GM12801 (cell line): ENCODE measurements around the gene BUB3.

Source experiments
- TF ChIP-seq, protein P1 (sequence below): IDR thresholded peaks from one replicate; pipeline ENCODE4 v1.5.1; 2011; ENCODE audit warnings: control low read depth; ENCODE audit not compliant: insufficient read length; ENCODE audit errors: extremely low read depth

The BUB3 gene

DNA sequence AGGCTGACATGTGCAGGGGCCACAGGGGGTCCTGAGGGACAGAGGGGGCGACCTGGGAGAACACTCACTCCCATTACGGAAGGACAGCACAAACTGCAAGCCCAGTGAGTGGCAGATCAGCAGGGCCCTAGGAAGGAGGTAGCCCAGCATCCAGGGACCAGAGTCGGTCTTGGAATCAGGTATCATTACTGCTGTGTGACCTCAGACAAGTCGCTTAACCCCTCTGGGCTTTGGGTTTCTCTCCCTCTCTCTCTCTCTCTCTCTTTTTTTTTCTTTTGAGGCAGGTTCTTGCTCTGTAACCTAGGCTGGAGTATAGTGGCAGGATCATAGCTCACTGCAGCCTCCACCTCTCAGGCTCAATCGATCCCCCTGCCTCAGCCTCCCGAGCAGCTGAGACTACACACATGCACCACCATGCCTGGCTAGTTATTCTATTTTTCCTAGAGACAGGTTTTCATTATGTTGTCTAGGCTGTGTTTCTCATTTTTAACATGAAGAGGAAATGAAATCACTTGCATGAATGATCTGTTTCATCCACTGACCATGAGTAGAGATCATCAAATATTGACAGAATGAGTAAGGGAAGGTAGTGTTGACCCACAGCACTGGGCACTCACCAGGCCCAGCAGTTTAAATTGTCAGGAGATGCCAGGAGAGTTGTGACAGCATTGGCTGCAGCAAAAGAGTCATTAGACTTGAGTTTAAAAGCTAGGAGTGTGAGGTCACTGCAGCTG lies 49.4 kb downstream of the BUB3 start:
- TF ChIP-seq, protein P1, sequence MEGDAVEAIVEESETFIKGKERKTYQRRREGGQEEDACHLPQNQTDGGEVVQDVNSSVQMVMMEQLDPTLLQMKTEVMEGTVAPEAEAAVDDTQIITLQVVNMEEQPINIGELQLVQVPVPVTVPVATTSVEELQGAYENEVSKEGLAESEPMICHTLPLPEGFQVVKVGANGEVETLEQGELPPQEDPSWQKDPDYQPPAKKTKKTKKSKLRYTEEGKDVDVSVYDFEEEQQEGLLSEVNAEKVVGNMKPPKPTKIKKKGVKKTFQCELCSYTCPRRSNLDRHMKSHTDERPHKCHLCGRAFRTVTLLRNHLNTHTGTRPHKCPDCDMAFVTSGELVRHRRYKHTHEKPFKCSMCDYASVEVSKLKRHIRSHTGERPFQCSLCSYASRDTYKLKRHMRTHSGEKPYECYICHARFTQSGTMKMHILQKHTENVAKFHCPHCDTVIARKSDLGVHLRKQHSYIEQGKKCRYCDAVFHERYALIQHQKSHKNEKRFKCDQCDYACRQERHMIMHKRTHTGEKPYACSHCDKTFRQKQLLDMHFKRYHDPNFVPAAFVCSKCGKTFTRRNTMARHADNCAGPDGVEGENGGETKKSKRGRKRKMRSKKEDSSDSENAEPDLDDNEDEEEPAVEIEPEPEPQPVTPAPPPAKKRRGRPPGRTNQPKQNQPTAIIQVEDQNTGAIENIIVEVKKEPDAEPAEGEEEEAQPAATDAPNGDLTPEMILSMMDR, result no peak

DNA sequence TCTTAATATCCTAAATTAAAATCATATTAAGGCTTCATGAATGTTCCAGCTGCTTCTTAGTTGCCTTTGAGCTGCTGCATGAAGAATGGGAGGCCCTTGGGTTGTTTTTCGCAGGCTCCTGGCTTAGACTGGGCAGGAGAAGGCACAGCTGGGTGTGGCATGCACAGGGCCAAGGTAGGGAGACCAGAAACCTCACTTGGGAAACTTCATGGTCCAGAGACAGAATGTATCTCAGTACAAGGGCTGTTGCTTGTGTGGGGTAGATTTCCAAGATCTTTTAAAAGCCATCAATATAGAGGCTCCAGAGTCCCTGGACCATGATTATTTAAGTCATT lies 49.9 kb downstream of the BUB3 start:
- TF ChIP-seq, protein P1, result no peak

DNA sequence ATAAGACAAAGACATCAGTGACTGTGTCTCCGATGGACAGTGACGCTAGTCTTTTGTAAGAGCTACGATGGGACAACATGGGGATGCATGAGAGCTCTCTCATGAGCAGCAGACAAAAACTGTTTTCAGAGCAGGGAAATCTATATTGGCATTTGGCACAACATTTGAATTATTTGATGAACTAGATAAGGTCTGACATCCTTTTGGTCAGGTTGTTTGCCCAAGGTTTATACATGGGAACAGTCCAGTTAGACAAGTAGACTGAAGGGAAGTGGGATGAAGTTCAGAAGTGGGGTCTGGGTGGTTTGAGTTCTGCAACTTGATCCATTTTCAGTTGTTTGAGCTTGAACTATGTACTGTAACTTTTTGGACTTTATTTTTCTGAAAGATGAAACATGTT lies 50.8 kb downstream of the BUB3 start:
- TF ChIP-seq, protein P1, result no peak

DNA sequence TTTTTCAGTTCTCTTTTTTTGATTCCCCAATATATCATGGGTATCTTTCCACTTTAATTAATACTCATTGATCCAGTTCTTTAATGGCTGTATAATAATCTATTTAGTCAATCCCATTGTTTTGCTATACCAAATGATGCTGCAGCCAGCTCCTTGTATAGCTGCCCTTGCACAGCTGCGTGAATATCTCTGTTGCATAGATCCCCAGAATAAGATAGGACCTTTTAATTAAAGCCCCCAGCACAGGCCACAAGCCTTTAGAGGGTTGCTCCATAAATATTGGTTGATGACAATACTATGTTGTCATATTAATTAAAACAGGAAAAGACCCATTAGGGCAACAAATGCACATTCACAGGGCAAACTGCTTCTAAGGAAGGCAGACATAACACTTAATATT lies 57.9 kb downstream of the BUB3 start:
- TF ChIP-seq, protein P1, result no peak

DNA sequence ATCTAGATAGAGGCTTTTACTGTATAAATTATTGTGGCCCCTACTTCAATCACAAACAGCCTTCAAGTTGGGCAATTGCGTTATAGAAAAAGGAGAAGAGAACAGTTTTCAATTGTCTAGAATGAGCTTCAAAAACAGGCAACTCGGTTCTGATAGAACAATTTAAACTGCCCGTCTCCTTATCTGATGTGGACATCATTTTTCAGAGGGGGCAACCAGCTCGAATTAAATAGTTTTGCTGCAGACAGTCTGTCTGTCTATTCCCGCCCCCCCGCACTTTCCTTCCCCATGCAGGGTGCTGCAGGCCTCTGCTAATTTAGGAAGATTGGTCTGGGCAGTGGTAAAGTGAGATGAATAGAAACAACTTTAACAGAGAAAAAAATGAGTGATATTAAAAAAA lies 58.4 kb downstream of the BUB3 start:
- TF ChIP-seq, protein P1, result no peak

DNA sequence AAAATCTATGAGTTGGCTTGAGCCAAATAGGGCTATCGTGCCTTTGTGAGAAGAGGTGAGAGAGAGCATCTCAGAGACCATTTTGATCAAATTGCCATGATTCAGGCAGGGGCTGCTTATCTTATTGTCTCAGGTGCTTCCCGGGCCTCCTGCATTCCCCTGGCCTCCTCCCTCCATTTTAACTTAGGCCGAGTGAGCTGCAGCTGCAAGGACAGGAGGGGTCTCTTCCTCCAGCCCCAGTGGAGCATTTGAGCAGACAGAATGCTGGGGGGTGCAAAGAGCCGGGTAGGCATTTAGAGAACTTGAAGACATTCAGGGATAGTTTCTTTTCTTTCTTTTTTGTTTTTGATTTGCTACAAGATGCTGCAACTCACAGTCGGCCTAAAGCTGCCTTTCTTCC lies 59.0 kb downstream of the BUB3 start:
- TF ChIP-seq, protein P1, result no peak
